Measurements from ENCODE around the gene NIFK. TPM values are rescaled to one million over a fixed set of nuclear protein-coding genes. Genes with fewer than 3 reads are reported as not detected.
"Not testable (repeated sequence)": the region's sequence is repeated elsewhere in the genome, so short reads cannot be mapped to it uniquely, and the experiment has no call there.

NIFK gene
- total RNA-seq, 2 donors from 2014 or later: 57.7 to 66.6 TPM

DNA sequence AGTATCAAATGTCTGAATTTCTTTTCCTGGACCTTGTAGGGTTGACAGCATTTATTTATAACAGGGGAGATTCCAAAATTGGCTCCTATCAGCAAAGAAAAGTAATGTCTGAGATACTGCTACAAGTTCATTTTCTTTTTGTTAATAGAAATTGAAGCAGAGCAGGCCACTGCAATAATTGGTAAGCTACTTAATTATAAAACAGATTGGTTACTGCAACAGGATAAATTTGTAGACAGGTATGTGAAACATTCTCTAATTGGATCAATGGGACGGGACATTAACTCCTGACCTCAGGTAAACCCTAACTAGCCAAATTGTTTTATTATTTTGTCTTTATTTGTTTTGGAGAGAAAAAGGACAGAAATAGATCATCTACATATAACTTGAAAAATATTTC lies 20.5 kb downstream of the NIFK start:
- Histone ChIP-seq H3K9me3 (no peaks in the 10 kb centered on the region), H3K27me3 (replicated peaks; ENCODE audit: insufficient read depth) (no peaks in the 10 kb centered on the region), H3K27ac (no peak overlapping the region), H3K4me3 (no peak overlapping the region), H3K4me1 (replicated peaks) (no peaks in the 10 kb centered on the region), H3K36me3 (no peaks in the 10 kb centered on the region)
- DNase-seq (ENCODE audit: low spot score): no peak
- WGBS: 78% methylated on average over 1 of the region's 1 CpG
- TF ChIP-seq, protein P1, sequence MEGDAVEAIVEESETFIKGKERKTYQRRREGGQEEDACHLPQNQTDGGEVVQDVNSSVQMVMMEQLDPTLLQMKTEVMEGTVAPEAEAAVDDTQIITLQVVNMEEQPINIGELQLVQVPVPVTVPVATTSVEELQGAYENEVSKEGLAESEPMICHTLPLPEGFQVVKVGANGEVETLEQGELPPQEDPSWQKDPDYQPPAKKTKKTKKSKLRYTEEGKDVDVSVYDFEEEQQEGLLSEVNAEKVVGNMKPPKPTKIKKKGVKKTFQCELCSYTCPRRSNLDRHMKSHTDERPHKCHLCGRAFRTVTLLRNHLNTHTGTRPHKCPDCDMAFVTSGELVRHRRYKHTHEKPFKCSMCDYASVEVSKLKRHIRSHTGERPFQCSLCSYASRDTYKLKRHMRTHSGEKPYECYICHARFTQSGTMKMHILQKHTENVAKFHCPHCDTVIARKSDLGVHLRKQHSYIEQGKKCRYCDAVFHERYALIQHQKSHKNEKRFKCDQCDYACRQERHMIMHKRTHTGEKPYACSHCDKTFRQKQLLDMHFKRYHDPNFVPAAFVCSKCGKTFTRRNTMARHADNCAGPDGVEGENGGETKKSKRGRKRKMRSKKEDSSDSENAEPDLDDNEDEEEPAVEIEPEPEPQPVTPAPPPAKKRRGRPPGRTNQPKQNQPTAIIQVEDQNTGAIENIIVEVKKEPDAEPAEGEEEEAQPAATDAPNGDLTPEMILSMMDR (IDR thresholded peaks at IDR 0.05): no peak
- TF ChIP-seq POLR2A (IDR thresholded peaks at IDR 0.05) (no peak), POLR2AphosphoS5 (IDR thresholded peaks at IDR 0.05) (no peak)
- intact Hi-C loops (cut with DNase I): loop anchor here (5.0 to 10.0 kb wide), 2 partner anchors 111 to 314 kb away; no protein-coding TSS in a partner anchor

- not testable (repeated sequence) for DNase-seq (ENCODE audit: low spot score); H3K27me3 ChIP-seq (replicated peaks; ENCODE audit: insufficient read depth); H3K36me3 ChIP-seq; H3K27ac ChIP-seq; H3K4me1 ChIP-seq (replicated peaks); H3K9me3 ChIP-seq; H3K4me3 ChIP-seq
- intact Hi-C loops (cut with DNase I): loop anchor here (10.0 kb wide), 1 partner anchor 107 kb away; no protein-coding TSS in a partner anchor
- 85% methylated on average over 3 of the region's 3 CpGs for WGBS
These were observed 25.2 kb downstream of the NIFK start for GRCh38 chr2:121711481-121711880.

- TF ChIP-seq, protein P1 (IDR thresholded peaks at IDR 0.05): no peak
- TF ChIP-seq POLR2AphosphoS5 (IDR thresholded peaks at IDR 0.05): no peak
- no peak for TF ChIP-seq POLR2A (IDR thresholded peaks at IDR 0.05)
- DNase-seq (ENCODE audit: low spot score): no peak
- no peaks in the 10 kb centered on the region for H3K9me3 ChIP-seq
- WGBS: 52% methylated on average over 7 of the region's 7 CpGs
- no peaks in the 10 kb centered on the region for H3K27me3 ChIP-seq (replicated peaks; ENCODE audit: insufficient read depth)
- no peak overlapping the region for H3K27ac ChIP-seq
- no peaks in the 10 kb centered on the region for H3K36me3 ChIP-seq
- intact Hi-C loops (cut with DNase I): loop anchor here (10.0 kb wide), 1 partner anchor 106 kb away; no protein-coding TSS in a partner anchor
- no peaks in the 10 kb centered on the region for H3K4me1 ChIP-seq (replicated peaks)
- no peak overlapping the region for H3K4me3 ChIP-seq
These were observed 26.1 kb downstream of the NIFK start for GRCh38 chr2:121710470-121711170.

- no peaks in the 10 kb centered on the region for H3K27me3 ChIP-seq (replicated peaks; ENCODE audit: insufficient read depth)
- no peaks in the 10 kb centered on the region for H3K4me1 ChIP-seq (replicated peaks)
- DNase-seq (ENCODE audit: low spot score): no peak
- H3K9me3 ChIP-seq: no peaks in the 10 kb centered on the region
- H3K4me3 ChIP-seq: no peak overlapping the region
- TF ChIP-seq, protein P1 (IDR thresholded peaks at IDR 0.05): no peak
- TF ChIP-seq POLR2A (IDR thresholded peaks at IDR 0.05) (no peak), POLR2AphosphoS5 (IDR thresholded peaks at IDR 0.05) (no peak)
- no peaks in the 10 kb centered on the region for H3K36me3 ChIP-seq
- intact Hi-C loops (cut with DNase I): loop anchor here (10.0 kb wide), 1 partner anchor 105 kb away; no protein-coding TSS in a partner anchor
- H3K27ac ChIP-seq: no peak overlapping the region
- WGBS: 70% methylated on average over 11 of the region's 11 CpGs
These were observed 26.8 kb downstream of the NIFK start for GRCh38 chr2:121709776-121710469.

- DNase-seq (ENCODE audit: low spot score): no peak
- no peaks in the 10 kb centered on the region for H3K36me3 ChIP-seq
- H3K27me3 ChIP-seq (replicated peaks; ENCODE audit: insufficient read depth): no peaks in the 10 kb centered on the region
- H3K4me1 ChIP-seq (replicated peaks): no peaks in the 10 kb centered on the region
- intact Hi-C loops (cut with DNase I): no loop called here
- no peak for TF ChIP-seq POLR2A (IDR thresholded peaks at IDR 0.05)
- TF ChIP-seq, protein P1 (IDR thresholded peaks at IDR 0.05): no peak
- no peak for TF ChIP-seq POLR2AphosphoS5 (IDR thresholded peaks at IDR 0.05)
- H3K27ac ChIP-seq: no peak overlapping the region
- WGBS: 66% methylated on average over 5 of the region's 5 CpGs
- H3K4me3 ChIP-seq: no peak overlapping the region
- no peaks in the 10 kb centered on the region for H3K9me3 ChIP-seq
These were observed 28.7 kb downstream of the NIFK start for GRCh38 chr2:121707920-121708361.
